GM23248 (cell line): ENCODE results near the gene PTPN14. TPM values are rescaled to one million over a fixed set of nuclear protein-coding genes. Genes with fewer than 3 reads are reported as not detected.

ENCODE experiments used
- DNase-seq: peaks from one replicate; pipeline ENCODE4 v3.0.0-alpha.2; 2015
- H2AFZ ChIP-seq: fragments of 200-600 bp; sonication (generic); 2 replicates; pipeline ENCODE4 v1.6.1; 2016; ENCODE audit warnings: antibody characterized with exemption
- H3F3A ChIP-seq: fragments of 200-600 bp; sonication (generic); 2 replicates; pipeline ENCODE4 v1.6.1; 2016; ENCODE audit warnings: mild to moderate bottlenecking, antibody characterized with exemption, mixed run types; ENCODE audit not compliant: insufficient read depth
- H3K27ac ChIP-seq: fragments of 200-600 bp; sonication (generic); 2 replicates; pipeline ENCODE4 v1.5.1; 2016; ENCODE audit warnings: mild to moderate bottlenecking
- H3K27me3 ChIP-seq: fragments of 200-600 bp; sonication (generic); replicated peaks from 2 replicates; pipeline ENCODE4 v1.6.1; 2016; ENCODE audit warnings: mild to moderate bottlenecking; ENCODE audit not compliant: insufficient read depth
- H3K36me3 ChIP-seq: fragments of 200-600 bp; sonication (generic); 2 replicates; pipeline ENCODE4 v1.6.1; 2016; ENCODE audit warnings: low read depth, mild to moderate bottlenecking
- H3K4me1 ChIP-seq: fragments of 200-600 bp; sonication (generic); 2 replicates; pipeline ENCODE4 v1.6.1; 2016; ENCODE audit warnings: mild to moderate bottlenecking; ENCODE audit not compliant: insufficient read depth
- H3K4me2 ChIP-seq: fragments of 200-600 bp; sonication (generic); one replicate; pipeline ENCODE4 v1.6.1; 2016; ENCODE audit warnings: mild to moderate bottlenecking; ENCODE audit not compliant: unreplicated experiment
- H3K4me3 ChIP-seq: fragments of 200-600 bp; sonication (generic); 2 replicates; pipeline ENCODE4 v1.5.1; 2016; ENCODE audit warnings: mild to moderate bottlenecking
- H3K79me2 ChIP-seq: fragments of 200-600 bp; sonication (generic); 2 replicates; pipeline ENCODE4 v1.6.1; 2016; ENCODE audit warnings: mild to moderate bottlenecking; ENCODE audit not compliant: insufficient read depth
- H3K9ac ChIP-seq: fragments of 200-600 bp; sonication (generic); 2 replicates; pipeline ENCODE4 v1.6.1; 2016; ENCODE audit warnings: mild to moderate bottlenecking
- H3K9me2 ChIP-seq: fragments of 200-600 bp; sonication (generic); 2 replicates; pipeline ENCODE4 v1.6.1; 2016; ENCODE audit warnings: mixed run types, mild to moderate bottlenecking, moderate library complexity; ENCODE audit not compliant: insufficient read depth
- H3K9me3 ChIP-seq: fragments of 200-600 bp; sonication (generic); one replicate; pipeline ENCODE4 v1.6.1; 2017; ENCODE audit warnings: low read depth
- H4K20me1 ChIP-seq: fragments of 200-600 bp; sonication (generic); 2 replicates; pipeline ENCODE4 v1.6.0; 2016; ENCODE audit not compliant: insufficient read depth
- EZH2 ChIP-seq: fragments of 200-600 bp; sonication (generic); IDR thresholded peaks from 2 replicates; pipeline ENCODE4 v1.6.1; 2018; ENCODE audit warnings: antibody characterized with exemption, mild to moderate bottlenecking; ENCODE audit not compliant: insufficient read depth, poor library complexity, severe bottlenecking
- EZH2phosphoT487 ChIP-seq: fragments of 200-600 bp; sonication (generic); IDR thresholded peaks from 2 replicates; pipeline ENCODE4 v1.6.1; 2018; ENCODE audit warnings: antibody characterized with exemption, moderate library complexity, mild to moderate bottlenecking, low read depth; ENCODE audit not compliant: insufficient read depth
- WGBS, 2 experiments: methylation state at CpG; one replicate each; pipeline ENCODE4 v1.1.6; 2015 to 2017; ENCODE audit warnings: low lambda C conversion rate in 2 of 2, low coverage in 1 of 2; ENCODE audit errors: missing lambda C conversion rate in 2 of 2; 5-methylcytosine and 5-hydroxymethylcytosine counted together
- in situ Hi-C: fragments of 300-500 bp; cut with MboI; formaldehyde crosslinking; loops from 2 replicates; pipeline ENCODE4 v1.15.0; 2020
- polyA plus RNA-seq: library from polyadenylated mRNA; unstranded; fragments of >200 nt; fragmentation: Nextera tagmentation; extraction: Ambion mirVana; gene quantifications from 2 replicates; pipeline ENCODE4 v1.2.1, GENCODE V29; 2016
- total RNA-seq: library from RNA; depleted of rRNA; stranded (reverse); fragments of >200 nt; shearing (Covaris generic); gene quantifications from 2 replicates; pipeline ENCODE4 v1.2.3, GENCODE V29; 2014

The PTPN14 gene
- total and polyA plus RNA-seq, 2 experiments from 2014 or later = 38.7 to 49.8 TPM

DNA sequence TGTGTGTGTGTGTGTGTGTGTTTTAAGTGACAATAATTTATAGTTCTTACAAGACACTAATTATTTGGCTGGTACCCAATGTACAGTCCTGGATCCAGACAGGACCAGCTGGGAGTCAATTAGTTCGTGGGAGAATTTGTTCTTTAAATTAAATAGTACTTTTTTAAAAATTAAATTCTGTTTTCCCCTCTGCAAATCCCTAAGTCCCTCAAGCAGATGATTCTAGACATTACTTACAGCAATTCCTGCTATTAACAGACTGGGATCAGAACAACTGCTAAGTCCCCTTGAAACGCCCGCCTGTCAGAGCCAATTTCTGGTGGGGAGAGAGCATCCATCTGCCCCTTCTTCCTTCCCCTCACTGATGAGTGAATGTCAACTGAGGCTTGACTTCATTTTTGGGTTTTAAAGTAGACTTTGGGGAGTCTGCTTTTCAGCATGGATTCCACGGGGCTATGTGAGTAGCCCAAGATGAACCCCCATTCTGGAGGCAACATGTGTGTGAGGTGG is 186.6 kb downstream of the PTPN14 start:
- Histone ChIP-seq H3K4me3 (no peak overlapping the region), H3K27ac (peak overlapping the region; percentile 50; the same call in 1 of the 2 replicates), H3K27me3 (no peaks in the 10 kb centered on the region), H3K9me3 (no peaks in the 10 kb centered on the region), H3K4me1 (peaks cover 40% of the 10 kb centered on the region), H3K79me2 (peaks cover 28% of the 10 kb centered on the region), H2AFZ (no peak overlapping the region), H3K9ac (no peak overlapping the region), H4K20me1 (no peaks in the 10 kb centered on the region), H3F3A (peaks cover 54% of the 10 kb centered on the region), H3K9me2 (no peaks in the 10 kb centered on the region), H3K36me3 (peaks cover 47% of the 10 kb centered on the region), H3K4me2 (peak overlapping the region; percentile 18)
- WGBS, 2 experiments = 71 to 85% methylated on average over 4 of the region's 4 CpGs
- in situ Hi-C loops = no loop called here
- TF ChIP-seq EZH2 = no peak
- no peak for TF ChIP-seq EZH2phosphoT487
- DNase-seq = no peak

GRCh38 chr1:214364386-214364785 is 187.0 kb downstream of the PTPN14 start:
- Histone ChIP-seq H2AFZ (no peak overlapping the region), H3K36me3 (peaks cover 47% of the 10 kb centered on the region), H3K9me2 (no peaks in the 10 kb centered on the region), H3F3A (peaks cover 49% of the 10 kb centered on the region), H3K27me3 (no peaks in the 10 kb centered on the region), H3K9ac (no peak overlapping the region), H3K4me2 (peak overlapping the region; percentile 18), H3K27ac (peak overlapping the region; percentile 50), H4K20me1 (no peaks in the 10 kb centered on the region), H3K4me1 (peaks cover 40% of the 10 kb centered on the region), H3K79me2 (peaks cover 33% of the 10 kb centered on the region), H3K4me3 (no peak overlapping the region), H3K9me3 (no peaks in the 10 kb centered on the region)
- peak; percentile 88 for DNase-seq
- in situ Hi-C loops = no loop called here
- WGBS, 2 experiments = 9 to 17% methylated on average over 11 to 12 of the region's 12 CpGs
- no peak for TF ChIP-seq EZH2phosphoT487
- no peak for TF ChIP-seq EZH2

DNA sequence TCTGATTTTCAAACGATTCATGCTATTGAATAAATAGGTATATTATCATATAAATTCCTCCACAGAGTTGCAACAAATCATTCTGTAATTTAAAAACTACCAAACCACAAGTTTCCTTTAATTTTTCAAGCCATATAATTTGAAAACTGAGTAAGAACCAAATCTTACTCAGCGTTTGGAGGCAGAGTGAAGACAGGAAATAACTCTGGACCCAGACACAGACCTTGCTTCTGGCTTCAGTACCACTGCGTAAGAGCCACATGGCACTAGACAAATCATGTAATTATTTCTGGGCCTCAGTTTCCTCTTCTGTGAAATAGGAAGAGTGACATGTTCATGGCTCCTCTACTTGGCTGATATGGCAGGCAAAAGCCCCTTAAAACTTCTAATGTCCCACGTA is 188.0 kb downstream of the PTPN14 start:
- Histone ChIP-seq H2AFZ (no peak overlapping the region), H4K20me1 (no peaks in the 10 kb centered on the region), H3K4me1 (peaks cover 40% of the 10 kb centered on the region), H3K4me2 (peak overlapping the region; percentile 17), H3K9me3 (no peaks in the 10 kb centered on the region), H3K36me3 (peaks cover 44% of the 10 kb centered on the region), H3F3A (peaks cover 47% of the 10 kb centered on the region), H3K79me2 (peaks cover 40% of the 10 kb centered on the region), H3K27me3 (no peaks in the 10 kb centered on the region), H3K4me3 (no peak overlapping the region), H3K9me2 (no peaks in the 10 kb centered on the region), H3K27ac (peak overlapping the region; percentile 50), H3K9ac (no peak overlapping the region)
- peak; percentile 65 for DNase-seq
- TF ChIP-seq EZH2phosphoT487 (no peak), EZH2 (no peak)
- in situ Hi-C loops = no loop called here
- 23 to 25% methylated on average over 4 of the region's 4 CpGs for WGBS, 2 experiments

DNA sequence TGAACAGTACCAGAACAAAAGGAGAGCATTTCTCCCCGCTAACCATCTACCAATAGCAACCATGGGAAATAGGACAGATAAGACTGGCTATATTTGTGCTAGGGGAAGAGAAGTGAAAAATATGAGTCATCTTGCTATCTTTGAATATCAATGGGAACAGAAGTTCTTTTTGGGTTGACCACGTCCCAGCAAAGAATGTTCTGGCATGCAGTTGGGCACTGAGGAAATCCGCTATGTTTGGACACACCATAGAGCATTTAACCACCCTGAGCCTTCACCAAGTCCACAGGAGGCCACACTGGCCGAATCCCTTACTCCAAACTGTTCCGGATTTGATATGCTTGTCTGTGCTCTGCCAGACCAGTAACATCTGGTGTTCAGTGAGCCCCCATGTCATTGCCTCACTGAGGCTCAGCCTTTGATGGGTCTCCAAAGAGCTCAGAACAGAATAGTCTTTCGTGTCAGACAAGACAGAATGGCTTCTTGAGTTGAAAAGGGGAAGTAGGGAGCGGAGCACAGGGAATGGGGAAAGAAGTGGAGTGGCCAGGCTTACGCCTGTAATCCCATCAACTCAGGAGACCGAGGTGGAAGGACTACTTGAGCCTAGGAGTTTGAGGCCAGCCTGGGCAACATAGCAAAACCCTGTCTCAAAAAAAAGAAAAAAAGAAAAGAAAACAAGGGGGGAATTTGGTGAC is 189.1 kb downstream of the PTPN14 start:
- Histone ChIP-seq H3K27ac (peak overlapping the region; percentile 50), H3K4me3 (no peak overlapping the region), H3K27me3 (no peaks in the 10 kb centered on the region), H3K4me2 (no peak overlapping the region), H3K36me3 (peaks cover 54% of the 10 kb centered on the region), H3K9me2 (no peaks in the 10 kb centered on the region), H2AFZ (no peak overlapping the region), H3F3A (peaks cover 43% of the 10 kb centered on the region), H3K4me1 (peaks cover 40% of the 10 kb centered on the region), H3K79me2 (peaks cover 43% of the 10 kb centered on the region), H3K9ac (no peak overlapping the region), H3K9me3 (no peaks in the 10 kb centered on the region), H4K20me1 (no peaks in the 10 kb centered on the region)
- peak; percentile 27 for DNase-seq
- TF ChIP-seq EZH2phosphoT487 (no peak), EZH2 (no peak)
- in situ Hi-C loops = no loop called here
- 86 to 90% methylated on average over 9 of the region's 9 CpGs for WGBS, 2 experiments
